Measurements from ENCODE around the gene WDR1. TPM values are rescaled to one million over a fixed set of nuclear protein-coding genes. Genes with fewer than 3 reads are reported as not detected.

Gene WDR1
- total RNA-seq, 4 donors from 2014 or later, result 161 to 517 (median 173) TPM

DNA sequence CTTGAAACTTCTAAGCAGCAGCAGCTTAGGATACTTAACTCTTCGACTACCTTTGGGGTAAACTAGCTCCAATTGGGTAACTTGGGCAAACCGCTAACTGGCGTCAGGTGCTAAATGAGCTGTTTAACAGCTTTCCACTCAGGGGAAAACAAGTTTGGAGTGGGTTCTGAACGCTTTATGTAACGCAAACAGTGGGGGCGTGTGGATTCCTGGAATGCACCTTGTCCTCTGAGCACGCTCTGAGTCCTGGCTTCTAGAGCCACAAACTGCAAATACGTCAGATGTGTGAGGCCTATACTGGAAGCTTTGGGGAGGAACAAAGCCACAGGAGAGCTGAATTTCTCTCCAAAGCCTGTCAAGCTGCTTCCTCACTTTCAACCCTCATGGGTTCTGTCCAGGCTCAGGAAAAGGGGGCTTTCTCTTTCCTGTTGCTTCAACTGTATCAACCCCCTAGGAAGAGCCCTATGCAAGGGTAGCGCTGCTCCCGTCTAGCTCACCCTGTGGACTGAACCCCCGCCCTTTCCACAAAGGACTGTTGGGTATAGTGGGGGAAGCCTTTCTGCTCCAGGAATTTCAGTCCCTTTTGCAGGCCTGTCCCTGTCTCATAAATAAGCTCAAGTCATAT lies 4.5 kb upstream of the WDR1 start:
- H3K9me3 ChIP-seq, result no peaks in the 10 kb centered on the region
- no peak overlapping the region for H3K4me3 ChIP-seq
- DNase-seq, result no peak
- H3K36me3 ChIP-seq, result no peaks in the 10 kb centered on the region
- TF ChIP-seq, protein P1, sequence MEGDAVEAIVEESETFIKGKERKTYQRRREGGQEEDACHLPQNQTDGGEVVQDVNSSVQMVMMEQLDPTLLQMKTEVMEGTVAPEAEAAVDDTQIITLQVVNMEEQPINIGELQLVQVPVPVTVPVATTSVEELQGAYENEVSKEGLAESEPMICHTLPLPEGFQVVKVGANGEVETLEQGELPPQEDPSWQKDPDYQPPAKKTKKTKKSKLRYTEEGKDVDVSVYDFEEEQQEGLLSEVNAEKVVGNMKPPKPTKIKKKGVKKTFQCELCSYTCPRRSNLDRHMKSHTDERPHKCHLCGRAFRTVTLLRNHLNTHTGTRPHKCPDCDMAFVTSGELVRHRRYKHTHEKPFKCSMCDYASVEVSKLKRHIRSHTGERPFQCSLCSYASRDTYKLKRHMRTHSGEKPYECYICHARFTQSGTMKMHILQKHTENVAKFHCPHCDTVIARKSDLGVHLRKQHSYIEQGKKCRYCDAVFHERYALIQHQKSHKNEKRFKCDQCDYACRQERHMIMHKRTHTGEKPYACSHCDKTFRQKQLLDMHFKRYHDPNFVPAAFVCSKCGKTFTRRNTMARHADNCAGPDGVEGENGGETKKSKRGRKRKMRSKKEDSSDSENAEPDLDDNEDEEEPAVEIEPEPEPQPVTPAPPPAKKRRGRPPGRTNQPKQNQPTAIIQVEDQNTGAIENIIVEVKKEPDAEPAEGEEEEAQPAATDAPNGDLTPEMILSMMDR (IDR thresholded peaks at IDR 0.05), result no peak
- no peak for TF ChIP-seq POLR2A (IDR thresholded peaks at IDR 0.05)
- no peak overlapping the region for H3K27ac ChIP-seq
- H3K27me3 ChIP-seq, result no peaks in the 10 kb centered on the region
- H3K4me1 ChIP-seq, result no peaks in the 10 kb centered on the region
- intact Hi-C loops (cut with DNase I; ENCODE audit: low total_unique reads), result no loop called here

DNA sequence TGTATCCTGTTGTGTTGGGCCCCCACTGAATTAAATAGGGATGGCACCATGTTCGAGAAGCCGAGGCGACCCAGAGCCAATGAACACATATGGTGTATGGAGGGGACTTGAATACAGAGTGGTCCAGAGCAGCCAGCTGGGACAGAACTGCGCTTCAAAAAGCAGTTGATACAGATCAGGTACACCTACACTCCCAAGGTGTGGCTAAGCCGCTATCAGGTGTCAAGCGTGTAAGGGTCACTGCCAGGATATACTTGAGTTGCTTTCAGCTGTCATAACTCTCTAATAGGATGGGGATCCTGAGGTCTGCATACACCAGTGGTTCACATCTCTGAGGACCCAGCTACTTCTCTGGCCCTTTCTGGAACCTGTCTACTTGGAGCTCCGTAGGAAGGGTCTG lies 3.2 kb upstream of the WDR1 start:
- H3K4me1 ChIP-seq, result no peaks in the 10 kb centered on the region
- intact Hi-C loops (cut with DNase I; ENCODE audit: low total_unique reads), result no loop called here
- H3K27ac ChIP-seq, result no peak overlapping the region

DNA sequence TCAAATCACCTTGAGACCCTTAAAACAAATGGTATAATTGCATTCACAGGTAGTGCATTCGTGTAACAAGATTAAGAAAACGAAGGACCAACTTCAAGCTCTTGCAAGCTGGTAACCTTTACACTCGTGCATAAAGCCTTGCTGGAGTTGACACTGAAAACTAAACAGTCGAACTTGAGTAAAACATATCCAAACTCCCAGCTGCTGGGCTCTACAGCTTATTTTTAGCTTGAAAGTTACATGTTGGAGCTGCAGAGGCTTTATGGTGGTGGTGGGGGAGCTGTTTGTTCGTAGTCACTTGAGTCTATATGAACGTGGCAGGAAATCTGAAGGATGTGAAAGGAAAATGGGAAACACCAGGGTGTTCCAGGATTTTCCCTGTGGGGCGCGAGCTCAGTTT lies 2.7 kb upstream of the WDR1 start:
- intact Hi-C loops (cut with DNase I; ENCODE audit: low total_unique reads), result no loop called here

More for the DNA sequence above, 3.2 kb upstream of the WDR1 start:
- no peak for DNase-seq
- Histone ChIP-seq H3K27me3 (no peaks in the 10 kb centered on the region), H3K36me3 (no peaks in the 10 kb centered on the region), H3K4me3 (no peak overlapping the region), H3K9me3 (no peaks in the 10 kb centered on the region)
- TF ChIP-seq POLR2A (IDR thresholded peaks at IDR 0.05), result no peak
- TF ChIP-seq, protein P1 (IDR thresholded peaks at IDR 0.05), result no peak

DNA sequence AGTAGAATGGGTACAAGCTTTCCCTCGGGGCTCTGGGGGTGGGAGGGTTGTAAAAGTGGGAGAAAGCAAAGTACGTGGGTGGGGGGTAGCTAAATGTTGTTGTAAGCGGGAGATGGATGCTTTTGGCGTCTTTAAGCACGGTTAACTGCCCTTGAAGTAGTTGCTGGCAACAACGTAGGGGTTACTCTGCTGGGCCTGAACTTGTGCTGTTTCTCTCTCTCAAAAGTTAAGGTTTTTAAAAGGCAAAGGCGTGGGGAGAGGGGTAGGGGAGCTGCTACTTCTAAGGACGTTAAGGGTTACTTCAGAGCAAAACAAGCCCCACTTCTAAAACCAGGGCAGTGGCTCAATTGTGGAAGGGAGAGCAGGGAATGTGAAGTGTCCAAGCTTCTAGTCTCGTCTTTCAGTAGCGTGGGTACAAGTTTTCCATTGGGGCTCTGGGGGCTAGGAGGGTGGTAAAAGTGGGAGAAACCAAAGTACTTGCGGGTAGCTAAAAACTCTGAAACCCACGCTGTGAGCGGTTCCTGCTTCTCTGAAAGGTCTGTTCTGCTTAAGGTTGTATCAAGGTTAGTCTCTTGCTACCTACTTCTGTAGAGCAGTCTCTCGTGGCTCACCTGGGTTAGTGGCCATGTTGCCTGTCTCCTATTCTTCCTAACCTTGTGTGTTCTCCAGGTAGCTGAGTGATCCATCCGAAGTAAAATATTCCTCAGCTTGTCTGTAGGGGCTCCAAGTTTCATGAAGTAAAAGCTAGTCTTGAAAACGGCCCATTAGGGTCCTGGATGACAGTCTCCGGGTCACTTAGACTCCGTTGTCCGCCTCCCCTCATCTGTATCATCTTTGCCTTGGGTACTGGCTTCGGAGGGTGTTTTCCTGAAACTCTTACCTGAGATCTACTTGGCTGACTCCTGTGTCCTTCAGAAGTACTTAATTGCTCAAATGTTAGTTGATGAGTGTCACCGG lies 1.7 kb upstream of the WDR1 start:
- TF ChIP-seq, protein P1 (IDR thresholded peaks at IDR 0.05), result no peak
- TF ChIP-seq POLR2A (IDR thresholded peaks at IDR 0.05), result no peak
- no peaks in the 10 kb centered on the region for H3K9me3 ChIP-seq
- intact Hi-C loops (cut with DNase I; ENCODE audit: low total_unique reads), result no loop called here
- H3K4me3 ChIP-seq, result peak overlapping the region in 1 of 2 donors; percentile 82
- no peaks in the 10 kb centered on the region for H3K27me3 ChIP-seq
- peaks cover 0 to 4% of the 10 kb centered on the region in 2 donors for H3K4me1 ChIP-seq
- H3K27ac ChIP-seq, result peak overlapping the region; percentile 94 to 99
- DNase-seq, result no peak
- H3K36me3 ChIP-seq, result no peaks in the 10 kb centered on the region

More for the DNA sequence above, 2.7 kb upstream of the WDR1 start:
- Histone ChIP-seq H3K4me1 (no peaks in the 10 kb centered on the region), H3K27me3 (no peaks in the 10 kb centered on the region), H3K36me3 (no peaks in the 10 kb centered on the region), H3K9me3 (no peaks in the 10 kb centered on the region), H3K4me3 (no peak overlapping the region), H3K27ac (no peak overlapping the region)
- no peak for DNase-seq
- TF ChIP-seq, protein P1 (IDR thresholded peaks at IDR 0.05), result no peak
- no peak for TF ChIP-seq POLR2A (IDR thresholded peaks at IDR 0.05)
